IPS-18a (cell line): Measurements from ENCODE around the gene LAPTM5.

Source experiments
- H3K27ac ChIP-seq: one replicate; pipeline ENCODE4 v1.5.1; 2013; ENCODE audit warnings: low read length
- H3K27me3 ChIP-seq: one replicate; pipeline ENCODE4 v1.6.1; 2013; ENCODE audit warnings: mild to moderate bottlenecking, low read length; ENCODE audit not compliant: control insufficient read depth, insufficient read depth
- H3K36me3 ChIP-seq: one replicate; pipeline ENCODE4 v1.6.1; 2013; ENCODE audit warnings: low read depth, low read length; ENCODE audit not compliant: control insufficient read depth
- H3K4me1 ChIP-seq: one replicate; pipeline ENCODE4 v1.6.1; 2013; ENCODE audit warnings: low read depth, low read length; ENCODE audit not compliant: control insufficient read depth
- H3K4me3 ChIP-seq: one replicate; pipeline ENCODE4 v1.5.1; 2013; ENCODE audit warnings: low read length
- H3K9ac ChIP-seq: one replicate; pipeline ENCODE4 v1.6.1; 2013; ENCODE audit warnings: mild to moderate bottlenecking, low read length, moderate library complexity
- H3K9me3 ChIP-seq: one replicate; pipeline ENCODE4 v1.6.1; 2013; ENCODE audit warnings: low read depth, low read length; ENCODE audit not compliant: control insufficient read depth

Gene LAPTM5

DNA sequence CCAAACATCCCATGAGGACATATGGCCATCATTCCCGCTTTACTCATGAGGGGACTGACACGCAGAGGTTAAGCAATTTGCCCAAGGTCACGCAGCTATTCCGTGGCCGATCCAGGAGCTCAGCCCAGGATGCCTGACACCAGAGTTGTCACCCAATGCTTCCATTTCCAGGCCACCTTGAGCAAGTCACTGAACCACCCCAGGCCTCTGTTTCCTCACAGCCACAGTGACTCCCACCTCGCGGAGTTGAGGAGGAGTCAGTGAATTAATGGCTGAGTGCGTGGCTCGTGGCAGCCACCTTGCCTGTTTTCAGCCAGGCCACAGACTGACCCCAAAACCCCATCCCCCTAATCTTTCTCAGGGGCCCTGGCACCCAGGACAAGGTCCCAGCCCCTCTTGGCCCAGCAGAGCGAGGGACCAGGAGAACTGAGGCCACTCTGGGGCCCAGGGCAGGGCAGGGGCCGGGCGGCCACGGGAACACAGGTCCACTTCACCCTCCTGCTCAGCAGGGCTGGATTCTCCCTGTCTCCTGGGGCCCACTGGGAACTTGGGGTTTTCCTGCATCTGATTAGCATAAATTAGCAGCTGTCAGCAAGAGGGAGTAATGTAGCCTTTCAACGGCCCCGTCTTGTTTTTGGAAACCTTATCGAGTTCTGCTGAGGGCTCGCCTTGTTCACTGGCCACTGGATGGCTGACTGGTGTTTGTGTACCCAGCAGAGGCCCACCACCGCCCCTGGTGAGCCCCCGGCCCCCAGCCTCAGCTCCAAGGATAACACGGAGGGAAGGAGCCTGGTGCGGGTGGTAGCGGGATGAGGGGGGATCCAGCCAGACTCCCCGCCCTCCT lies 19.7 kb upstream of the LAPTM5 start:
- H3K27ac ChIP-seq, result no peak overlapping the region

DNA sequence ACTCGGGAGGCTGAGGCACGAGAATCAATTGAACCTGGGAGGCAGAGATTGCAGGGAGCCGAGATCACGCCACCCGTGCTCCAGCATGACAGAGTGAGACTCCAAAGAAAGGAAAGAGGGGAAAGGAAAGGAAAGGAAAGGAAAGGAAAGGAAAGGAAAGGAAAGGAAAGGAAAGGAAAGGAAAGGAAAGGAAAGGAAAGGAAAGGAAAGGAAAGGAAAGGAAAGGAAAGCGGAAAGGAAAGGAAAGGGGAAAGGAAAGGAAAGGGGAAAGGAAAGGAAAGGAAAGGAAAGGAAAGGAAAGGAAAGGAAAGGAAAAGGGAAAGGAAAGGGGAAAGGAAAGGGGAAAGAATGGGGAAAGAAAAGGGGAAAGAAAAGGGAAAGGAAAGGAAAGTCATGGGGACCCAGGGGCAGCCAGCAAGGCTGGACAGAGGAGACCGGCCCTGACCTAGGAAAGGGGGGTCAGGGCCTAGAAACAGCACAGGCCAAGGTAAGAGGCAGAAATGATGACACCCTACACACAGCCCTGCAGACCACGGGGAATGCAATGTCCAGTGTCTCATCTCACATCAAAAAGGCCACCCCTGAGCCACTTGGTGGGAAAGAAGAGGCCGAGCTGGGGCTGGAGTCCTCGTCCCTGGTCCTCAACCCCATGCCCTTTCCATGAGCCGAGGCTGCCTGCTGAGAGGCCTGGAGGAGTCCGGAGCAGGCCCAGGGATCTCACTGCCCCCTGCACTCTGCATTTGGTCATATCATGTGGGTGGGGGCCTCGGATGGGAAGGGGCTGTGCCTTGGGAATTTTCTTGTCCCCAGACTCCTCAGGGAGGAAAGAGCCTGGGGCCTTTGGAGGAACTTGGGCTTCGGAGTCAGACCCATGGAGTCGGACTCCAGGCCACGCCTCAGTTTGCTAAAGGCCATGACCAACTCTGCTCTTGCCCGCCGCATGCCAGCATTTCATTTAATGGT lies 18.8 kb upstream of the LAPTM5 start:
- Histone ChIP-seq H3K9me3 (no peaks in the 10 kb centered on the region), H3K4me1 (peaks cover 3% of the 10 kb centered on the region), H3K27ac (no peak overlapping the region), H3K9ac (no peak overlapping the region), H3K27me3 (peaks cover 5% of the 10 kb centered on the region), H3K36me3 (no peaks in the 10 kb centered on the region), H3K4me3 (no peak overlapping the region)

More for the DNA sequence above, 19.7 kb upstream of the LAPTM5 start:
- Histone ChIP-seq H3K9me3 (no peaks in the 10 kb centered on the region), H3K4me1 (peaks cover 3% of the 10 kb centered on the region), H3K9ac (no peak overlapping the region), H3K4me3 (no peak overlapping the region), H3K36me3 (no peaks in the 10 kb centered on the region), H3K27me3 (peaks cover 5% of the 10 kb centered on the region)

DNA sequence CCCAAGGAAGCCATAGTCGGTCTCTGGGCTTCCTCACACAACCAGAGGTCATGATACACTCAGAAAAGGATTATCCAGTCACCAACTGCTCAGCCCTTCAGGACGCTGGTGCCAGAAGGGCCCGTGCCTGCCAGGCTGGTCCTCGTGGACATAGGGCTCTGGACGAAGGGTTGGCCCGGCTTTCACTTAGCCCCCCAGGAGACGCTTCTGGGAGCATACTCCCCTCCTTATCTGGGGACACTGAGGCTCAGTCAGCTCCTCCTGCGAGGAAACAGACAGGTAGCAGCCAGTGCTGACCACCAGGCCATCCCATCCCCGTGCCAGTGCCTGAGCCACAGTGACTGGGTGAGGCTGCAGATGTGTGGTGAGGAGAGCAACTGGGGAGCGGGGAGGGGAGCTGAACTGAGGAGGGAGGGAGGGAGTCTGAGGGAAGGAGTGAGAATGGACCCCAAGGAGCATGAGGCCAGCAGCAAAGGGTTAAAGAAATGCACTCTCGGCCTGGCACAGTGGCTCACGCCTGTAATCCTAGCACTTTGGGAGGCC lies 17.9 kb upstream of the LAPTM5 start:
- H3K4me3 ChIP-seq, result no peak overlapping the region
- no peaks in the 10 kb centered on the region for H3K9me3 ChIP-seq
- H3K36me3 ChIP-seq, result no peaks in the 10 kb centered on the region
- H3K9ac ChIP-seq, result no peak overlapping the region
- peaks cover 3% of the 10 kb centered on the region for H3K4me1 ChIP-seq
- no peak overlapping the region for H3K27ac ChIP-seq
- peaks cover 1% of the 10 kb centered on the region for H3K27me3 ChIP-seq

DNA sequence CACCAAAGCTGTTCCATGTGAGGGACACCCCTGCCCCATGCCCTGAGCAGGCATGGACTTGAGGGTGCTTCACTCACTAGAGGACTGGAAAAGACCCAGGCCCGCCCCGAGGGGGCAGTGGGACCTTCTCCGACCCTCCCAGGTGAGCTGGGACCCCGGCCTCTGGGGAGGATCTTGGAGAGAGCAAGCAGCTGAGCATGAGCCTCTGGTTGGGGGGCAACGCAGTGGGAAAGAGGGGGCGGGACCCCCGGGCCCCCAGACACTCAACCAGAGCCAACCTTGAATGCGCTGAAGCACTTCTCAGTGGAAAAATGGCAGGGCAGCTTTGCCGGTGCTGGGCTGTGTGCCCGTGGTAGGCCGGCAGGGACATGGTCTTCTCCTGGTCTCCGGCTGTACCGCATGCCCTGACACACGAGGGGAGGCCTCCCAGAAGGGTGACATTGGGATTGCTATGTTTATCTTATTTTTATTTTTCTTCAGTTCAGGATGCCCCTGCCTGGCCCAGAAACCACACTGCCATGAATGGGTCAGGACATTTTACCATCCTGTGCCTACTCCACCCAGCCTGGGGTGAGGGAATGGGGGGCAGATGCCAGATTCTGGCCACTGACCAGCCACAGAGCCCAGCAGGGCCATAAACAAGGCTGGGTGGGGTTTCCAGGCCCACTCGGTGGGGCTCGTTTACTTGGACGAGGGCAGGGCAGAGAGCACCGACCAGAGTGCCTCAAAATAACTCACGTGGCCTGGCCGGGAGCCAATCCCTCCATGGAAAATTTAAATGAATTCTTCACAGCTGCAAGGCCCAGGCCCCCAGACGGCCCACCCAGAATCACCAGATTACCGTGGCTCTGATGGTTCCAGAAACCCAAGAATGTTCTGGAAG lies 17.2 kb upstream of the LAPTM5 start:
- Histone ChIP-seq H3K27me3 (no peaks in the 10 kb centered on the region), H3K4me1 (peaks cover 3% of the 10 kb centered on the region), H3K4me3 (no peak overlapping the region), H3K9me3 (no peaks in the 10 kb centered on the region), H3K27ac (no peak overlapping the region), H3K9ac (no peak overlapping the region), H3K36me3 (no peaks in the 10 kb centered on the region)

DNA sequence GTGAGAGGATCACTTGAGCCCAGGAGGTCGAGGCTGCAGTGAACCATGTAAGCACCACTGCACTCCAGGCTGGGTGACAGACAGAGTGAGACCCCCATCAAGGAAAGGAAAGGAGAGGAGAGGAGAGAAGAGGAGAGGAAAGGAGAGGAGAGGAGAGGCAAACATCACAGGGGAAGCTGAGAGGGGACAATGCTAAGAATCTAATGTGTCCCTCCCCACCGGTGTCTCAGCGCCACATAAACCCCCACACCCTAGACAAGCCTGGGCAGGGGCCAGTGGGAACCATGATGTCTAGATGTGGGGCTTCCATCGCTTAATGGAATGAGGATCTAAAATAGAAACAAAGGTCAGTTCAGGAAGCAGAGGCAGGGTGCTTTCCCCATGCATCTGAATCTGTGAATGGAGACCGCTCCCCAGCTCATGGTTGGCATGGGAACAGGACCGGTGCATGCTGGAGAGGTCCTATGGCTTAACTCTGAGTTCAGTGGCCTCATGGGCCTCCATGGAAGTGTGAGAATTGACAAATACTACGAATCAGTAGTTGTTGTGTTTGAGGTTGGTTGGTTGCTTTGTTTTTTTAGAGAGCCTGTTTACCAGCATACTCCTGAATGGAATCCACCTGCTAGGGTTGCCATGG lies 16.3 kb upstream of the LAPTM5 start:
- H3K4me1 ChIP-seq, result no peaks in the 10 kb centered on the region
- H3K27ac ChIP-seq, result no peak overlapping the region
- H3K27me3 ChIP-seq, result no peaks in the 10 kb centered on the region
- no peaks in the 10 kb centered on the region for H3K9me3 ChIP-seq
- no peak overlapping the region for H3K9ac ChIP-seq
- H3K36me3 ChIP-seq, result no peaks in the 10 kb centered on the region
- no peak overlapping the region for H3K4me3 ChIP-seq

DNA sequence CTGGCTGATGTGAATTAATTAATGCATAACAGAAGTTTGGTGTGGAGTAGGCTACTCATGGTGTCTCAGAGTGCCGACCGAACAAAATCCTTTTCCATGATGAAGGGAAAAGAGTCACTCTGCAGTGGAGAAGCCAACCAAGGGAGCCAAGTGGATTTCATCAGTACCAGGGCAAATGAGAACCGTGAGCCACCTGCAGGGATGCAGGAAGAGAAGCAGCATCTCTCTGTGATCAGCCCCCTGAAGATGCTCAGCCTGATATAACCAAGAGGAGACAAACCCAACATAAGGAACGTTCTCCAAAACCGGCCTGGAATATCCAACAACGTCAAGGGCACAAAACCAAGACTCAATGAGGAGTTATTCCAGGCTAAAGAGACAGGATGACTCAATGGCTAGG lies 13.4 kb upstream of the LAPTM5 start:
- H3K36me3 ChIP-seq, result no peaks in the 10 kb centered on the region

DNA sequence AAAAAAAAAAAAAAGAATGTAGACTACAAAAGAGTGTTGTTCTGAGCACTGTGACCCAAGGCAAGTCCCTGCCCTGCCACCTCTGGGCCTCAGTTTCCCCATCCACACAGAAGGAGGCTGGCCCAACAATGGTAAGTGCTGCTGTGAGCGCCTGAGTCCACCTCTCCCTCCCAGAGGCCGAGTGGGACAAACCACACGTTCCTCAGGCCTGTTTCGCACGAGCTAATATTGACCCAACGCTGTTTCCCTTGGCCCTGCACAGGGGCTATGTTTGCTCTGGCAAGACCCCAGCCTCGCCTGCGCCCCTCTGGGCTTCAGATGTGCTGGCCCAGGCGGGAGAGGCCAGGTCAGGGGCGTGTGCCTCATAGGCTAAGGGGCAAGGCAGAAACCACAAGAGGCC lies 12.6 kb upstream of the LAPTM5 start:
- no peak overlapping the region for H3K4me3 ChIP-seq
- H3K36me3 ChIP-seq, result no peaks in the 10 kb centered on the region
- no peak overlapping the region for H3K27ac ChIP-seq
- H3K9ac ChIP-seq, result no peak overlapping the region
- no peaks in the 10 kb centered on the region for H3K4me1 ChIP-seq
- no peaks in the 10 kb centered on the region for H3K9me3 ChIP-seq
- no peaks in the 10 kb centered on the region for H3K27me3 ChIP-seq

More for the DNA sequence above, 13.4 kb upstream of the LAPTM5 start:
- Histone ChIP-seq H3K4me3 (no peak overlapping the region), H3K9me3 (no peaks in the 10 kb centered on the region), H3K27ac (no peak overlapping the region), H3K27me3 (no peaks in the 10 kb centered on the region), H3K9ac (no peak overlapping the region), H3K4me1 (no peaks in the 10 kb centered on the region)

DNA sequence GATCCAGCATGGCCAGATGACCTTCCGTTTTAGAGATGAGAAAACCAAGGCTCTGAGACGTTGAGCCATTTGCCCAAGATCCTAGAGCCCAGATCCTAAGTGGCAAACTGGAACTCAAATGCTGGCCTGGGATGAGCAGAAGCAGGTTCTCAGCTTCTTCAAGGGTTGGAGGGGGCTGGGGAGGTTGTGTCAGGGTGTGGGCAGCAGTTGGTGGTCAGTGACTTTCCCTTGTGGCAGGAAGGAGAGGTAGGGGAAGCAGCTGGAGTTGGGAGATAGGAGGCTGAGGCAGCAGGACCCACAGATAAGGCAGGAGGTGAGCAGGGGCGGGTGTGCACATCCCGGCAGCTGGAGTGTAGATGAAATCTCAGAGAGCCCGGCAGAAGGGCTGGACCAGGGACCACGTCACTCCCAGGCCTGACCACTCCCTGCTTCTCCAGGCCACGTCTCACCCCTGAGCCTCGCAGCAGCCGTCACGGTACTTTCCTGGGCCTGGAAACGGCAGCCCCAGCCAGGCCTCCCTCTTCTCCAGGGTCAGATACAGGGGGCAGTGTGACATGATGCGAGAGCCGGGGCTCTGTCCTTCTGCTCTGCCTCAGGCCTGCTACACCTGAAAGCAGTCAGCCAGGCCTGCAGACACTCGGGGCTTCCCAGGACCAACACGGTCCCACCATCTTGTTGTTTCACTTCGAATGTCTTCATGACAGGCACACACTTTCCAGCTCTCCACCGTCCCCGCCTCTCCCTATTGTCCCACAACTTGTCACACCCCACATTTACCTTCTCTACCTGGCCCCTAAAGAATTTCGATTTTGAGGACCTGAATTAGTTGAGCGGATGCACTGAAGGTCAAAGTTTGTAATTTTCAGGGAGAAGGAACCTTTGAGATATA lies 11.5 kb upstream of the LAPTM5 start:
- no peak overlapping the region for H3K27ac ChIP-seq

DNA sequence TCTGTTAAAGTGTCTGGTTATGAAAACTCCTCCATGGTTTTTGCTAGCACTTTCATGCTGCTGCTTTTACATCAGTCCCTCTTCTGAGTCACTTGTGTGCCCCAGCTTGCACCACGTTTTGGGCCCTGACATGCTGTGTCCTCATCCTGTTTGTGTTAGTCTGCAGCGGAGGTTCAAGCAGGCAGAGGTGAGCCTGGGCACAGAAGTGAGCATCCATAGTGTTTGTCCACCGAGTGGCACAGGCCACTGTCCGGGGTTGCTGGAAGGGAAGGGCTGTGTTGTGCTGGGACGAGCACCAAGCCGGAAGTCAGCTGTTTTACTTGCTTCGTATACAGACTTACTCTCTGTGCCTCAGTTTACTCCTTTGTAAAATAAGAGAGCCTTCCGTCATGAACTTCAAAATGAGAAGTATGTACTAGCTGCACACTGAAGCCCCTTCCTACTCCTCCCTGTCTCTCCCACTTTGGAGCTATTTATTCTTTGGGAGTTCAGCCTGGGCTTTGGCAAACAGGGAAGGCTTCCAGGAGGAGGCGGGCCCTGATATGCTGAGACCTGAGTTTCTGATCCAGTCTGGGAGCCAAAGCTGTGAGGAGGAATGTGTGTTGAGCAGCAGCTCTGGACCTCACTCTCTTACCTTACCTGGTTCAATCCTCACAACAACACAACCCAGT lies 10.7 kb upstream of the LAPTM5 start:
- Histone ChIP-seq H3K27me3 (no peaks in the 10 kb centered on the region), H3K4me3 (no peak overlapping the region), H3K27ac (no peak overlapping the region), H3K36me3 (no peaks in the 10 kb centered on the region), H3K4me1 (no peaks in the 10 kb centered on the region), H3K9ac (no peak overlapping the region), H3K9me3 (no peaks in the 10 kb centered on the region)

More for the DNA sequence above, 11.5 kb upstream of the LAPTM5 start:
- Histone ChIP-seq H3K4me3 (no peak overlapping the region), H3K9ac (no peak overlapping the region), H3K4me1 (no peaks in the 10 kb centered on the region), H3K36me3 (no peaks in the 10 kb centered on the region), H3K9me3 (no peaks in the 10 kb centered on the region), H3K27me3 (no peaks in the 10 kb centered on the region)
